HG03571 (cell line): ENCODE data around the gene DEPDC5.

Source experiments
- ATAC-seq: cut with Tn5 transposase; IDR thresholded peaks from one replicate; pipeline ENCODE4 v1.9.1; 2021; ENCODE audit not compliant: unreplicated experiment

DEPDC5 gene

GRCh38 chr22:31945443-31945855, 191.6 kb downstream of the DEPDC5 start:
- no peak for ATAC-seq

DNA sequence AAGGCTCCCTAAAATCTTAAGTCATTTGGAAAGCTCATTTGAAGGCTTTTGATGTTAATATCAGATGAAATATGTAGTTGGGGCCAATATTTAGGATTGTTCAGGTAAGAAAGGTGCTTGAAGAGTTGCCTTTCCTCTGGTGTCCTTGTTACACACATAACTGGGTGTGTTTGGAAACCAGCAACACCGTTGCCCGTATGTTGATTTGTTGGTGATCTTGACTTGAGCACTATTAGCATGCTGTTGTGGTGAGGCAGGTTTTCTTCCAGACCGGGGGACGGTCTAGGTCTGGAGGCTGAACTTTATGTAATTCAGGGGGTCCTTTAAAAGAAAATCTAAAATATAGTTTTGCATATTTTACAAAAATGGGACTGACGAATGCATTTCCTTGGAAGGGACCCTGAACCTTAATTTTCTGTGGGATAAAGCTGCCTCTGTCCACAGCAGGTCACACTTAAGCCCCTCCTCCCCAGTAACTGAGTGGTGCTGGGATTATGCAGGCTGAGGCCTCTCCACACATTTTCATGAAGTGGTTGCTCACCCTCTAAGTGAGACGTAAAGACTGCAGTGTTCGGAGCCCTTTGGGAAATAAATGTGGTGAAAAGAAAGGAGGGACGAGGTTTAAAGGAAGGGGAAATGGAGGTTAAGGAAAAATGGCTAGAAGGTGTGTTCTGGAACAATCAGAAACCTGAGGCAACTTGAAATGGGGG, 192.3 kb downstream of the DEPDC5 start:
- ATAC-seq: no peak

GRCh38 chr22:31947296-31947695, 193.5 kb downstream of the DEPDC5 start:
- no peak for ATAC-seq

DNA sequence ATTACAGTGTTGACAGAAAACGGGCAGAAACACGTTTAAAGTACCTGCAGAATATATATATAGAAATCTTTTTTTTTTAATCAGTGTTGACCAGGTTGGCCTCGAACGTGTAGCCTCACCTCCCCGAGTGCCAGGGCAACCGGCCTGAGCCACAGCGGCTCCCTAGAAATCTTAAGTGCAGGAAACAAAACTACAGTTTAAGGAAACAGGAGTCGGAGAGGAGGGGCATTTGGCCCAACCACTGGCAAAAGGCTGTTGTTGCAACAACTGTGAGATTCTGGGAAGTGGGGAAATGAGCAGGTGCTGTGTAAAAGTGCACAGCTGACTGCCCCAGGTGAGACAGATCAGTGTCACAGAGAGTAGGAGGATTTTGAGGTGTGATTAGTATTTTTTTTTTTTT, 194.2 kb downstream of the DEPDC5 start:
- ATAC-seq: no peak

DNA sequence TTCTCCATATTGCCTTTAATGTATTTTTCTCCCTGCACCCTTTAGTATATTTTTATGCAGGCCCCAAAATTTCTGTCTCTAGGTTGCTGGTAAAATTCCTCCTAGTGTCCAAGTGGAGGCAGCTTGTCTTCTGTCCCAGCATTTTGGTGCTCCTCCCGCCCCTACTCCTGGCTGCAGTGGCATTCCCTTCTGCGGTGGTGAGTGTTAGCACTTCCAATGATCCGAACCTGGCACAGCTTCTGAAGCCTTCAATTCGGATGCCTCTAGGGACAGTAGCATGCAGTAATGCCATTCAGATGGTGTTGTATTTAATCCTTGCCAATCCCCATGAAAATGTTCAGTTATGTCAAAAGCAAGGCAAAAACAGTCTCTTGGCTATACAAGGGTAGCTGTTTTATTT, 196.4 kb downstream of the DEPDC5 start:
- no peak for ATAC-seq

- ATAC-seq: no peak
These were observed 197.6 kb downstream of the DEPDC5 start for GRCh38 chr22:31951194-31952093.

GRCh38 chr22:31952094-31952401, 198.2 kb downstream of the DEPDC5 start:
- ATAC-seq: no peak

- no peak for ATAC-seq
These were observed 198.7 kb downstream of the DEPDC5 start for GRCh38 chr22:31952472-31952871.

DNA sequence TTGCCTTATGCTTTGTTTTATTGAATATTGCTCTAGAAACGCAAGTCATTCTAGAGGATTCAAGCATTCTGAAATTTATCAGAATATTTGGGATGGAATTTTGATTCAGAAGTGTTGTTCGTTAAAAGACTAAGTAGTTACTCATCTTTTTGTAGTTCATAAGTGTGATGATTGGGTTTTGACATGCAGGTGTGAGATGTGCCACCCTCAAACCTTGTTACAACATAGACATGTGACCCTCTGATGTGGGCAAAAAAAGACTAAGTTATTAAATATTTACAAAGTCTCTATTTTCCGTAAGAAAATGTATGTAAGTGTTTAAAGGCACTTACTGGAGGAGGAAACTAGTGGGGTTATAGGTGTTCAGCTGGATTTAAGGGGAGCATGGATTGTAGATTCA, 199.4 kb downstream of the DEPDC5 start:
- ATAC-seq: no peak

- no peak for ATAC-seq
These were observed 201.0 kb downstream of the DEPDC5 start for GRCh38 chr22:31954535-31955523.

- ATAC-seq: no peak
These were observed 202.5 kb downstream of the DEPDC5 start for GRCh38 chr22:31956360-31956759.
